ENCODE results near the gene PABPC3.

Gene PABPC3

DNA sequence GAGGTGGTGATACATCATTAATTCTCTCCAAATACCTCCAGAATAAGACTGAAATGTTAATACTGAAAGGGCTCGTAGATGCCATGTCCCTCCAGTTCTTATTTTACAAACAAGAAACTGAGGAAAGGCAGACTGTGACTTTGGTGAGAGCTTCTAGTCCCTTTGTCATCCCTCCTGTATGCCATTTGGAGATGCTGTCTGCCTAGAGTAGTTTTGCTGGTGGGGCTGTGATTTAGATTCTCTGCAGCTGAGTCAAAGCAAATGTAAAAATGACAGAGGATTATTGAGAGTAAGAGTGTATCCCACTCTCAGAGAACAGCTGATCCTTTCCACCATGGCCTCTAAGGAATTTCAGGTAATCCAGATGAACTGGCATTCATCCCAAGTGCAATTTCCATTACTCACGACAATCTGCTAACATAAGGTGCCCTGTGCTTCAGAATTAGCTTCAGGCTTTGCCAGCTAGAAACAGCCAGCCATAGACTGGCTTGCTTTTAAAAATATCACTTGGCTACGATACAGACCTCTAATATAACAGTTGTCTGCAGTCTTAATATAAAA is 16.8 kb downstream of the PABPC3 start:
- DNase-seq (ENCODE audit: low read depth), result no peak

DNA sequence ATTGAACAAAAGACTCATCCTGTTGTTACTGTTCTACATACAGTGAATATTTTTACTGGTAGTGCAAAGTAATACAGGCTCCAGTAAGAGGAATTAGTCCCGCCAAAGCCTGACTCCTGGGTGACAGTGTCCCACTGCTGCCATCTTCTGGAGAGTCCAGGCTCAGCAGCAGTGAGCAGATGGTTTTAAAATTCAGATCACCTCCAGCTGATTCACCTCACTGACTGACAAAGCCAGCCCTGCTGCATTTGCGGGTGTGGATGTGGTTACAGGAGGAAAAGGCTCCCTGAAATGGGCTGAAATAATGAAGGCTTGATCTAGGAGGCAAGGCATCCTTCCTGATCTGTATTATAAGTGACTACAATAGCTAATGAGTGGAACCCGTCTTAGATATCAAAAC is 18.3 kb downstream of the PABPC3 start:
- peak; percentile 24 for DNase-seq (ENCODE audit: low read depth)

DNA sequence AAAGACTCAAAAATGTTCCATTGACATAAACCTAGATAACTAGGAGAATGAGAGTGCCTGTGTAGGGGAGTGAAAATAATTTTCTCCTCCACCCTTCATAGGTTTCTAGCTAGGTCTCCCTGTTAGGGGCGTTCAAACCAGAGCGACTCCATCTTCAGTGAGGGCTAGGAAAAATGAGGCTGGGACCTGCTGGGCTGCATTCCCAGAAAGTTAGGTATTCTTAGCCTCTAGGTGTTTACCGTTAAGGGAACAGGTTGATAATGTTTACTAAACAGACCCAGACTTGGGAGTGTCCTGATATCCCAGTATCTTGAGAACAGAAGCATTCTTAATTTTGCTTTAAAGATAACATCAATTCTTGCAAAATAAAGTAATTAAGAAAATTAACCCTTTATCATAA is 20.1 kb downstream of the PABPC3 start:
- no peak for DNase-seq (ENCODE audit: low read depth)

DNA sequence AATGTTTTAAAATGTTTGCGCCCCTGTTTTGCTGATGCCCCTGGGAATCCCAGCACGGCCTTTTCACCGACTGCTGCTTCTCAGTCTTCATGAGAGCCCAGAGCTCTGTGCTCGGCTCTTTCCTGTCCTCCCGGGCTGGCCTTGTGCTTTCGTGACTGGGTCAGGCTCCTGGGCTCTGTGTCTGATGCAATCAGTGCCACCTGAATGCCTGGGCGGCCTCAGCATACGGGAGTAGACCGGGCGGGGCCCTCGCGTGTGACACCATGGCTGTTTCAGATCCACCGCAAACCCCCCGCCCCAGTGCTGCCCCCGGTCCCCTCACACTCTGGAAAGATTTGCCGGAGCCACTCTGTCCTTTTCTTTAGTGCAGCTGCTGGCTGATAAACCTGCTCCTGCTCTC is 21.4 kb downstream of the PABPC3 start:
- no peak for DNase-seq (ENCODE audit: low read depth)

DNA sequence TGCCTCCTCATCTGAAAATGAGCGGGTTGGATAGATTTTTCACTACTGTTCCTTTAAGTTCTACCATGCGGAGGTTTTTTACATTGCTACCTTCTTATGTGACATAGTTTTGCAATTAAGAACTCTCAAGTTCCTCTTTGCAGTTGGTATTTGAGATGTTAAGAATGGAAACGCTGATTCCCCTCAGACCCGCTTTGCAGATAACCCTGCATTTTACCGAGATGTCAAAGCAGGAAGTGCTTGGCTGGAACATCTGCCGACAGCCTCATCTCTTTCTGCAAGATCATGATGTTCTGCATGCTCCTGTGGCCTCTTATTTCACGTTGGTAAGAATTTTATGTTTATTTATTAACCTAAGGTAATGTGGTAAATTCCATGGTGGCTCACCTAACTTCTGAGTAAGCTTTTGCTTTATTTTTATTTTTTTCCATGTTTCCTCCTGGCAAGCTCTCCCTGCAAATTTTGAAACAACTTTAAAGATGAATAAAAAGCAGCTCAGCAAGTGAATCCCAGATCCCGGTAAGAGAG is 22.5 kb downstream of the PABPC3 start:
- no peak for DNase-seq (ENCODE audit: low read depth)

DNA sequence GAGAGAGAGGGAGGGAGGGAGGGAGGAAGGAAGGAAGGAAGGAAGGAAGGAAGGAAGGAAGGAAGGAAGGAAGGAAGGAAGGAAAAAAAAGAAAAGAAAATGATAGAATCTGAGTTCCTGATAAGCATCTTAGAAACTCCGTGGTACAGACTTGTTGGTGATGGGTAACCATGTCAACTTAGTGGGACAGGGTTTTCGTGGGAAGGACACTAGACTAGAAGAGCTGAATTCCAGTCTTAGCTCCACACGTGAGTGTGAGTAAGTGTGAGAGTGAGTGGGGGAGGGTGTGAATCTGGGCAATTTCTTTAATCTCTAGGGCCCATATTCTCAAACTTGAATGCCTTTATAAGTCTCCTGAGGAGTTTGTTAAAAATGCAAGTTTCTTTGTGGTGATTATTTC is 35.0 kb downstream of the PABPC3 start:
- DNase-seq (ENCODE audit: low read depth), result no peak

DNA sequence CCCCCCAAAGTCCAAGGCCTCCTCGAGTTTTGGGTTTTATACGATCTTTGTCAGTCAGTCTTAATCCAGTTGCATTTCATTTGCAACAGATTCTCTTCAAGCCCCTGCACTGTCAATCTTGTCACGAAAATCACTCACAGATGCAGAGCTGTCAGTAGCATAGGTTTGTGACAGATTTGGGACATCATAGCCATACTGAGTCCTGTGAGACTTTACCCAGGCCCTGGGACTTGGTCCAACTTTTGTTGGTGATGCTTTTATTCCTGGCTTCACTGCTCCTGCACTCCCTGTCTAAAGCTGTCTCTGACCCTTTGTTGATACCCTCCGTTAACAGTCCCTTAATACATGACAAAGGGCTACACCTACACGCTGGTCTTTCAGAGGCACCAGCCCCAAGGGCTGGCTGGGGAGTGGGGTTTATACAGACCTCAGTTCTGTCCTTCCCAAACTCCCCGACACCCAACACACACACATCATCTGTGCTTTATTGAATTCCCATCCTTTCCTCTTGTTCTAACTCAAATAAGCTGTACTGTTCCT is 36.0 kb downstream of the PABPC3 start:
- DNase-seq (ENCODE audit: low read depth), result no peak

DNA sequence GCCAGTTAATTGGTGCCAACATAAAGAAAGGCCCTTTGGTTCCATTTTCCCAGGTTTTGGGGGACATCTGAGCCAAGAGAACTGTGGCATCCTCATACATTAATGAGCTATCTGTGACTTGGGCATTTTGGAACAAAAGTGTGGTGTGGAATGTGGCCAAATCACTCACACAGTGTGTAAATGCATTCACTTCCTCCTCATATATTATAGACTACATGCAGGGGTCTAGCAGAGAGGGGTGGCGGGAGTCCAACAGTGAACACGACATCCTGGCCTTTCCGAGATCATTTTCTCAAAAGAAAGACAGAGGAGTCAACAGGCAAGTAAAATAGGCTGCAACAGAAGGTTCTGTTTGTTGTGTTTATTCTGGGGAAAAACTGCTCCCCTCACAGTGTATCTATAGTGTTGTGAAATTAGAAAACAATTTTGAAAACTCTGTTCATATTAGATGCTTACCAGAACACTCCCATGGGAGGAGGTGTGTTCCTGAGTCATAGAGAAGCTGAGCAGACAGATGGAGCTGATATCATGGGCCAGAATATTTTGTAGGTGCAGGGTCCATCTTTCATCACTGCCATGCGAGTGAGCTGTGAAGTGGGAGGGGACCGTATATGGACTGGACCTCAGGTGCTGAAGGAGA is 36.9 kb downstream of the PABPC3 start:
- no peak for DNase-seq (ENCODE audit: low read depth)

DNA sequence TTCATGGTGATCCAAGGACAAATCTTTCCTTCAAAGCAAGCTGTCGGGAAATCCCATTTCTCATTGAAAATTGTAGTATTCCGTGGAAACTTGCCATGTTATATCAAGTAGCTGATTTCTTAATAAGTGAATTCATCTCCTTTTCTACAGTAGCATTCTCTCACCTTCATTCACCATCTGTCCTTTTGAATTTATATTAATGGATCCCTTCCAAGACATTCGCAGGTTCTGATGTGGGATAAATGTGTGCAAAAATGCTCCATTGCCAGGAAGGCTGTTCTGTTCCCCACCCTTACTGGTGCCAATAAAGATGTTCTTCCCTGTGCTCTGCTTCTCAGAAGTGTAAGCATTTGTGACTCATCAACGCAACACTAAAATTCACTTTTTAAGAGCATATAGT is 40.0 kb downstream of the PABPC3 start:
- no peak for DNase-seq (ENCODE audit: low read depth)

DNA sequence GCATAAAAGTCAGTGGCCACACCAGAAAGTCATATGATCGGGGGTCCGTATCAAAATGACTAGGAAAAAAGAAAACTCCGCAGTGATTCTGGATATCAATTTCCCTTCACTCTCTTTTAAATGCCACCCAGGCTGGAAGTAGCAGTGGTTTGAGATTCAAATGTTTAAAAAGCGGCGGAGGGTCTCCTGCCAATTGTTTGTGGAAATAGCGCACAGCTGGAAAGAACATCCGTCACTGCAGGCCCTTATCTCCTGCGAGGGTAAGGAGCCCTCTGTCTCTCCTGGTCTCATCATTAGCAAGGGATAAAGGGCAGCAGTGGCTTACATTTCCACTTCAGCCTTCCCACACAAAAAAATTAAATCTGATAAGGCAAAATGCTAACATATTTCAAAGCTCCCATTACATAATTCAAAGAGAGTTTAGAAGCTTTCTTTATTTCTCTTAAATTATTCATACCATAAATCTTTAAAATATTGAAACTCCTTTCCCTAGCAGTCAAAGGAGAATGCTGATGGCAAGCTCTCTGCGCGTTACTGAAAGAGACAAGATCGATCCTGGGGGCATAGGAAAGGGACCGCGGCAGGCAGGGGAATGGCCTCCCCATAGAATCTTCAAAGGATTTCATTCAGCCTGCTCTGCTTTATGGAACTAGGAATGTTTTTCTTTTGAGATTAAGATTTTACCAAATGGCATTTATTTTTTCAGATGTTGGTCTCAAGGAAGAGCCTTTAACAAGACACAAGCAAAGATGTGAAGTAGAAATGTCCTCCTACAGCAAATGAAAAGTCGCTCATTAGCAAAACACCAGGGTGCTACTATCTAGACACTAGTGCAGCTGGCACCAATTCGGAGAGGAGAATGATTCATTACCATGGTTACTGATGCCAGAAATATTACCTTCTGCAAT is 41.2 kb downstream of the PABPC3 start:
- DNase-seq (ENCODE audit: low read depth), result no peak

DNA sequence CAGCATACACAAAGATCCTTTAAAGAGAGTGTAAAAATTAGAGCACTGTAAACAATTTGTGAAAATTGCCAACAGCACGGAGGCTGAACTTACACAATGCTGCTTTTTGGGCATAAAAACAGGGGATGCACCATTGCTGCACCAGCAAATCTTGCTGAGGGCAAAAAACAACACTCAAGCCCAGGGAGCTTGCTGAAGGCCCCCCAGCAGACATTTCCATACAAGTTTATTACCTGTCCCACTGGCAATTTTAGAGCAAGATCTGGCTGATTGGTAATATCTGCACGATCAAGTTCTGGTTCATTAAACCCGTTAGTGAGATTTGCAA is 41.8 kb downstream of the PABPC3 start:
- no peak for DNase-seq (ENCODE audit: low read depth)

DNA sequence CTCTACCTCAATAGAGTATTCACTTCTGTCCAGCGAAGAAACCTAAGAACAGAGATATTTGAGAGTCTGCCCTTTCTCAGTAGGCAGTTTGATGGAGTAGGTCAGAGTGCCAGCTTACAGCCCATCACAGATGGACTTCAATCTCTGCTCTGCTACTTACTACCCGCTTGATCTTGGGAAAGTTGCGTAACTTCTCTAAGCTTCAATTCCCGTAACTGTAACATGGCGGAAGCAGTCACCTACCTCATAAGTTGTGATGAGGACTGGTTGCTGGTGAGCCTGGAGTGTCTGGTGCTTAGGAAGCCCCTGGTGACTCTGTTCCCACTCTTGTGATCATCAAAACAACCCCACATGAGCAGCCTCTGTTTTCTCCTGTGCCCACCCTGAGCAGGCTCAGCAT is 45.1 kb downstream of the PABPC3 start:
- no peak for DNase-seq (ENCODE audit: low read depth)

DNA sequence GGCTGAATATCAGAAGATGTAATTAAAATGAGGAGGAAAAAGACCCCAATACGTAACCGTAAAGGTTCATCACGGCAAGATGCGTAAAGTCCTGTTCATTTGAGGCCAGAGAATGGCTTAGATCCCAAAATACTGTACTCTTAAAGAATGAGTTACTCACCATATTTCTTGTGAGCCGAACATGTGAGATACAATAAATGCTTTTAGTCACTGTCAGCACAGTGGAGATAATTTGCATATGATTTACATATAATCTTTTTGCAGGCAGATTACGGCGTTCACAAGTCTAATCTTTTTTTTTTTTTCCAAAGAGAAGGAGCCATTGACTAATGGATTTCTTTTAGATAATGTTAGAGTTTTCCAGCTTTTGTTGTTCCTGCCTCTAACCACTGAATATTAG is 47.8 kb downstream of the PABPC3 start:
- DNase-seq (ENCODE audit: low read depth), result no peak

DNA sequence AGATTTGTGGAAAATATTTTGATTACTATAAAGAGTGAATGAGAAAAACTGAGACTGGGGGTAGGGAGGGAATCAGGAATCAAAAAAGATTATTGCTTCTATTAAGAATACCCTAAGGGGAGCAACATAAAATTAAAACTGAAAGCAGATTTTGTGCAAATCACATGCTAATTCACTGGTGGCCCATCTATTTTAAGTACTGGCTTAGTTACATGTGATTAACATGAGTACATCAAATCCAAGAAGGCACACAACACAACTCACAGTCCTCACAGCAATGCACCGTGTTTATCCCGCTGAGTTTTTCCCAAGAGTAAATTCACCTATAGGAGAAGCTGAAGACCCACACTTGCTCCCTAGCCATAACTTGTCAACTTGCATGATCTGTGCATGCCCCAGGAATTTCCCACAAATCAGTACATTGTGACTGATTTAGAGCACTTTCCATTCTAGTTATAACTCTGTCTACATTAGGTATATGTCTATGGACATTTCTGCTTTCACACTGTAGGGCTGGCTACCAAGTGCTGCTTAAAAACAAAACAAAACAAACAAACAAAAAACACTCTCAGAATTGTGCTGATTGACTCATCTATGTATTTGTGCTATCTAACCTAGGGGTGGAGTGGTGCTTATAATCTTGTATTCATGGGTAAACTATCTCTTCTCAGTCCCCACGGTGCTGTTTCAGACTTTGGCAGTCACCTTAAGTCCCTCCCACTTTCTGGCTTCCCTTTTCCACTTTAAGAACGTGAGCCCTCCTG is 51.9 kb downstream of the PABPC3 start:
- no peak for DNase-seq (ENCODE audit: low read depth)

DNA sequence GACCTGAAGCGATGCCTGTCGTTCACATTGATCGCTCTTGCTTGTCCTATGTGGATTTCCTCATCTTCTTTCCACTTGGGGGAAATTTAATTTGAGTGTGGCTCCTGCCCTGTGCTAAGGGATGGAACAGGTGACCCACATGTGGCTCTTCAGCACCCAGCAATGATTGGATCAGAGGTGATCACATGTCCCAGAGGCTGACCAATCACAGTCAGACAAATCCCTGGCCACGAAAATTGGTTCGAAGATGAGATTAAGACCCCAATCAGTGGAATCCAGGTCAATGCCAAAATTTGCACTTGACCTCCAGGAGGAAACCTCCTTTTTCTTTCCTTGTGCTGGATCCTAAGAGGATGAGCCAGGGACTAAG is 52.5 kb downstream of the PABPC3 start:
- no peak for DNase-seq (ENCODE audit: low read depth)

Measured in stimulated activated CD8-positive, alpha-beta memory T cell treated with anti-CD3 and anti-CD28 coated beads, Interleukin-12 subunit alpha, Interleukin-12 subunit beta, amount 100 ng/mL, for 1 hour (primary cell).